Left ventricle myocardium inferior (tissue), 1 donor: Measurements from ENCODE around the gene HSPB7. TPM values are rescaled to one million over a fixed set of nuclear protein-coding genes. Genes with fewer than 3 reads are reported as not detected.

ENCODE experiments used
- DNase-seq: peaks from one replicate; pipeline ENCODE4 v3.0.0-alpha.2; 2020
- H3K27ac ChIP-seq: fragments of 200-600 bp; replicated peaks from 2 replicates; pipeline ENCODE4 v1.8.0; 2021
- H3K27me3 ChIP-seq: fragments of 200-600 bp; 2 replicates; pipeline ENCODE4 v1.8.0; 2021; ENCODE audit warnings: low read depth
- H3K36me3 ChIP-seq: fragments of 200-600 bp; 2 replicates; pipeline ENCODE4 v1.8.0; 2021
- H3K4me1 ChIP-seq: fragments of 200-600 bp; 2 replicates; pipeline ENCODE4 v1.8.0; 2021
- H3K4me3 ChIP-seq: fragments of 200-600 bp; 2 replicates; pipeline ENCODE4 v1.8.0; 2021; ENCODE audit warnings: mild to moderate bottlenecking, moderate library complexity
- H3K9me3 ChIP-seq: fragments of 200-600 bp; replicated peaks from 2 replicates; pipeline ENCODE4 v1.8.0; 2021
- intact Hi-C: fragments of 100-400 bp; cut with micrococcal nuclease; formaldehyde crosslinking; loops from one replicate; pipeline ENCODE4 v1.11.0; 2022
- long read RNA-seq: library from polyadenylated mRNA; unstranded; transcript quantifications from one replicate; pipeline ENCODE4 v2.0.0, GENCODE V29; 2021
- total RNA-seq: library from RNA; stranded (reverse); fragmentation: NEBNext Ultra II Directional; extraction: Animal tissue kit (Norgen Biotek cat#: 25700); gene quantifications from one replicate; pipeline ENCODE4 v1.2.1, GENCODE V29; 2021
- TF ChIP-seq, protein P1 (sequence below): fragments of 200-600 bp; IDR thresholded peaks from 2 replicates; pipeline ENCODE4 v1.8.0; 2021; ENCODE audit warnings: antibody characterized with exemption, mild to moderate bottlenecking, borderline replicate concordance
- donor health status: DM: no; HTN: yes; CAD: no; lungs with severe emphysema.

The HSPB7 gene
- total RNA-seq = 4,061 TPM
- long read RNA-seq, transcript HSPB7-204 (3 exons, 2,128 nt) = minor isoform, 76 of 3,808 reads
- long read RNA-seq, transcript HSPB7-205 (2 exons, 2,702 nt) = minor isoform, 252 of 3,808 reads
- long read RNA-seq, transcript HSPB7-207 (3 exons, 844 nt) = minor isoform, 148 of 3,808 reads
- long read RNA-seq, transcript HSPB7-201 (3 exons, 2,892 nt) = major isoform, 2,116 of 3,808 reads
- long read RNA-seq, partial matches to known transcripts = 9 of 3,808 reads
- long read RNA-seq, other reads (novel, unspliced or antisense) = 1,138 of 3,808 reads

GRCh38 chr1:16017461-16018303 is at the start of gene HSPB7:
TSS of gene HSPB7 (minus strand) at chr1:16018043. CDS start at chr1:16017963, 80 bp downstream.
- Histone ChIP-seq H3K36me3 (peaks cover 10% of the 10 kb centered on the region), H3K4me1 (peaks cover 85% of the 10 kb centered on the region), H3K4me3 (peak within 1 kb of the TSS; percentile 74), H3K27ac (peak within 1 kb of the TSS; percentile 97), H3K9me3 (no peaks in the 10 kb centered on the region), H3K27me3 (no peaks in the 10 kb centered on the region)
- DNase-seq = peak; percentile 90
- intact Hi-C loops = no loop called here
- TF ChIP-seq, protein P1, sequence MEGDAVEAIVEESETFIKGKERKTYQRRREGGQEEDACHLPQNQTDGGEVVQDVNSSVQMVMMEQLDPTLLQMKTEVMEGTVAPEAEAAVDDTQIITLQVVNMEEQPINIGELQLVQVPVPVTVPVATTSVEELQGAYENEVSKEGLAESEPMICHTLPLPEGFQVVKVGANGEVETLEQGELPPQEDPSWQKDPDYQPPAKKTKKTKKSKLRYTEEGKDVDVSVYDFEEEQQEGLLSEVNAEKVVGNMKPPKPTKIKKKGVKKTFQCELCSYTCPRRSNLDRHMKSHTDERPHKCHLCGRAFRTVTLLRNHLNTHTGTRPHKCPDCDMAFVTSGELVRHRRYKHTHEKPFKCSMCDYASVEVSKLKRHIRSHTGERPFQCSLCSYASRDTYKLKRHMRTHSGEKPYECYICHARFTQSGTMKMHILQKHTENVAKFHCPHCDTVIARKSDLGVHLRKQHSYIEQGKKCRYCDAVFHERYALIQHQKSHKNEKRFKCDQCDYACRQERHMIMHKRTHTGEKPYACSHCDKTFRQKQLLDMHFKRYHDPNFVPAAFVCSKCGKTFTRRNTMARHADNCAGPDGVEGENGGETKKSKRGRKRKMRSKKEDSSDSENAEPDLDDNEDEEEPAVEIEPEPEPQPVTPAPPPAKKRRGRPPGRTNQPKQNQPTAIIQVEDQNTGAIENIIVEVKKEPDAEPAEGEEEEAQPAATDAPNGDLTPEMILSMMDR = no peak

GRCh38 chr1:16067127-16067768 is 49.4 kb upstream of the HSPB7 start:
- intact Hi-C loops = no loop called here
- DNase-seq = peak; percentile 49
- H3K27me3 ChIP-seq = peaks cover under 1% of the 10 kb centered on the region
- TF ChIP-seq, protein P1 = no peak
- peak overlapping the region; percentile 65 for H3K27ac ChIP-seq
- peaks cover 35% of the 10 kb centered on the region for H3K4me1 ChIP-seq
- H3K36me3 ChIP-seq = no peaks in the 10 kb centered on the region
- no peak overlapping the region for H3K4me3 ChIP-seq
- no peaks in the 10 kb centered on the region for H3K9me3 ChIP-seq

DNA sequence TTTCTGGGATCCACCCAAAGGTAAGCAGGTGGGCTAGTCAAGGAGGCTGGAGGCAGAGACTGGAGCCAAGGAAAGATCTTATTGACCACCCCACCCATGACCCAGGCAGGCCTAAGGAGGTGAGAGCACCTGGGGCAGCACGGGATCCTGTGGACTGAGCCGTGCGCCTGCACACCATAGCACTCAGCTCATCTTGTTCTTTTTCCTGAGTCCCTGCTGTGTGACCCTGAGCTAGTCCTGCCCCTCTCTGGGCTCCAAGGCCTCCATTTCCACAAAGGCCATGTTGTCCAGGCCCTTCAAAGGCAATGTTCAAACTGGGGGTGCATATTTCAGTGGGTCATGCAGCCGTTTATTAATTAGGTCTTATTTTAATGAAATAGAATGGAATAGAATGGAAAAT is 48.4 kb upstream of the HSPB7 start:
- Histone ChIP-seq H3K36me3 (no peaks in the 10 kb centered on the region), H3K9me3 (no peaks in the 10 kb centered on the region), H3K4me3 (no peak overlapping the region), H3K27ac (no peak overlapping the region), H3K27me3 (no peaks in the 10 kb centered on the region), H3K4me1 (peaks cover 35% of the 10 kb centered on the region)
- TF ChIP-seq, protein P1 = no peak
- DNase-seq = no peak
- intact Hi-C loops = no loop called here

- intact Hi-C loops = no loop called here
- Histone ChIP-seq H3K4me1 (peaks cover 35% of the 10 kb centered on the region), H3K36me3 (no peaks in the 10 kb centered on the region), H3K27ac (no peak overlapping the region), H3K9me3 (no peaks in the 10 kb centered on the region), H3K27me3 (no peaks in the 10 kb centered on the region), H3K4me3 (no peak overlapping the region)
- TF ChIP-seq, protein P1 = no peak
- no peak for DNase-seq
These were observed 47.4 kb upstream of the HSPB7 start for GRCh38 chr1:16065269-16065576.

- Histone ChIP-seq H3K4me1 (peaks cover 35% of the 10 kb centered on the region), H3K4me3 (no peak overlapping the region), H3K9me3 (no peaks in the 10 kb centered on the region), H3K27ac (no peak overlapping the region), H3K36me3 (no peaks in the 10 kb centered on the region), H3K27me3 (no peaks in the 10 kb centered on the region)
- TF ChIP-seq, protein P1 = no peak
- intact Hi-C loops = no loop called here
- no peak for DNase-seq
These were observed 46.9 kb upstream of the HSPB7 start for GRCh38 chr1:16064536-16065268.
